GM12872 (cell line): ENCODE measurements around the gene ZNF512B.

Experiments
- CTCF ChIP-seq: IDR thresholded peaks from 3 replicates; pipeline ENCODE4 v1.5.1; 2011; ENCODE audit warnings: low read depth, mild to moderate bottlenecking, low read length, moderate library complexity; ENCODE audit not compliant: insufficient read depth

The ZNF512B gene

GRCh38 chr20:63957004-63957689 is 12.6 kb downstream of the ZNF512B start:
- TF ChIP-seq CTCF: no peak

- TF ChIP-seq CTCF: no peak
These were observed 13.1 kb downstream of the ZNF512B start for GRCh38 chr20:63956664-63957003.

GRCh38 chr20:63955827-63956663 is 13.7 kb downstream of the ZNF512B start, which contains the start of gene UCKL1:
UCKL1 (minus strand) TSS chr20:63956416; CDS start chr20:63956372, 44 bp downstream.
- TF ChIP-seq CTCF: no peak

DNA sequence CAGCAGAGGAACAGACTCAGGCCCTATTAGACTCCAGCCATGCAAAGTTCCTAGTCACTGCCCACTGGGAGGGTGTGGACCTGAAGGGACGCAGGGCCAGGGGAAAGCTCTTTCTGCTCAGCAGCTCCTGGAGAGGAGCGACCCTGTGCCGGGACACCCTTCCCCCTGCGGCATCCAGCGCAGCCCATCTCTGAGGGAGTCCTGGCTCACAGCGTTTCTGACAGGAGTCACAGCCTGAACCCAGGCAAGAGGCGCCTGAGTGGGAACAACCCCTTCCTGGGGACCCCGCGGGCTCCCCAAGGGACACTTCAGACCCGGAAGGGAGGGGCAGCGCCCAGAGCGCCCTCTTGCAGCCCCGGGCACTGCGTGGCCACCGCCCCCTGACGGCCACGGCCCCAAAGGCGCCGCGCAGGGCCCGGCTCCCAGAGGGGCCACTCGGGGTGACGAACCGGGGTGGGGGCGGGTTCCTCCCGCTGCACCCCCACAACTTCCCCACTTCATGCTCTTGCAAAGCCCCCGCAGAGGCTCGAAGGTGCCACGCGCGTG is 14.4 kb downstream of the ZNF512B start:
- TF ChIP-seq CTCF: peak; percentile 44; the same call in 2 of the 3 replicates

DNA sequence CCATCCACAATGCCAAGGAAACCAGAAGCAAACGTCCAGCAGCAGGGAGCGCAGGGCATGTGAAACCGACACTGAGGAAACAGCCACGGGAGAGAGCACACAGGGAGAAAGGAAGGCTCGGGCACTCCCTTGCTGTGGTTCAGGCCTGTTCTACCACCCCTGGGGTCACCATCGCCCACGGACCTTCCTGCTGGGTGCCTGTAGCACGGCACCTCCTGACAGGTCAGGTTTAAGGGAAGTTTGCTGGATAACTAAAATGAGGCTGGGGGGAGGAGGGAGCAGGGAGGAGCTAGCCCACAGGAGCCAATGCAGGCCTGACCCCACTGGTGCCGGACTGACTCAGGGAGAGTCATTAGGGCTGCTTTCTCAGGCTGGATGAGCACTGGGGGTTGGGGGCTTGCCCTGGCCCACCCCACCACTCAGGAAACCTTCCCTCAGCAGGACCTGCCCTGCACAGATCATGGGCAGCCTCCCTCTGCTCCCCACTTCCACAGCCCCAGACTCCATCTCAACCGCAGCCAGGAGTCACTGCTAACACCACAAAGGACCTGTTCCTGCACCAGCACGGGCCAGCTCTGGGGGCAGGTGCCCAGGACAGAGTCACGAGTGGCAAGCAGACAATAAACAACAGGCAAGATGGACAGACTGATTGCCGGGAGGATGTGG is 15.8 kb downstream of the ZNF512B start:
- TF ChIP-seq CTCF: no peak

DNA sequence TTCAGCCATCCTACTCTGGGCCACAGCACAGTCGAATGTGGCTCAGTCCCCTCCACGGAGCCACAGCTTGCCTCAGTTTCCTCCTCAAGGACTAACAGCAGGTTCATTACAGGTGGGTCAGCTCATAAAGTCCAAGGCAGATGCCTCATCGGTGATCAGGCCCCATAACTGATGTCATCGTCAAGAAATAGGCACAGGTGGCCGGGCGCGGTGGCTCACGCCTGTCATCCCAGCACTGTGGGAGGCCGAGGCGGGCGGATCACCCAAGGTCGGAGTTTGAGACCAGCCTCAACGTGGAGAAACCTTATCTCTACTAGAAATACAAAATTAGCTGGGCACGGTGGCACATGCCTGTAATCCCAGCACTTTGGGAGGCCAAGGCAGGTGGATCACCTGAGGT is 17.0 kb downstream of the ZNF512B start:
- TF ChIP-seq CTCF: no peak

DNA sequence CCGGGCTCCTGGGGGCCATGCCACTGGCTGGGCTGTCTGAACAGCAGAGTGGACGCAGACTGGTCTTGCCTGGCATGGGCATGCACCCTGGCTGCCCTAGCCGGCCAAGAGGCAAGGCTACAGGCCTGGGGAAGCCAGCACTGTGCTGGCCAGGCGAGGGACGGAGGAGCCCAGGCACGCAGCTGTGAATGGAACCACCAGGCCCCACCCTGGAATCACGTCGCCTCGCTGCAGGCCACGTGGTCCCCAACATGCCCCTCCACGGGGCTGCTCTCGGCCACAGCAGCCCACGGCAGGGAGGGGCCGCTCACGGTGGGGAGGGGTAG is 17.6 kb downstream of the ZNF512B start:
- no peak for TF ChIP-seq CTCF
